HepG2 (cell line): ENCODE results near the gene MTRF1. TPM values are rescaled to one million over a fixed set of nuclear protein-coding genes. Genes with fewer than 3 reads are reported as not detected.
A peak's percentile ranks its signal among the peaks of the same experiment; 100 is the strongest.

Source experiments
- ATAC-seq: fragments of 200-7000 bp; cut with Tn5 transposase; 3 replicates; pipeline ENCODE4 v1.9.1; 2020; ENCODE audit warnings: mild to moderate bottlenecking, moderate library complexity
- BruUV-seq: library from RNA; stranded (reverse); fragments of 400-500 nt; replicated peaks from 2 replicates; lab custom pipeline; 2021; lab: Mats Ljungman, UMichigan
- CTCF ChIA-PET: fragments of 300-600 bp; formaldehyde crosslinking; extraction: SDS; loops from one replicate; lab custom pipeline; 2021; ENCODE audit warnings: low total read pairs, inconsistent platforms, low intra/inter-chr PET ratio; lab: Yijun Ruan, JAX
- POLR2A ChIA-PET: fragments of 350-600 bp; sonication (Branson Sonifier 250); formaldehyde crosslinking; loops from one replicate; lab custom pipeline; 2020; ENCODE audit warnings: antibody characterized with exemption, inconsistent platforms; lab: Yijun Ruan, JAX
- DNase-seq: peaks from one replicate; pipeline ENCODE4 v3.0.0-alpha.2; 2015; ENCODE audit warnings: low spot score
- FAIRE-seq: peaks from 3 replicates; lab custom pipeline; 2011; peaks lifted over from hg19 to GRCh38; lab: Jason Lieb, UNC
- H2AFZ ChIP-seq: one replicate; pipeline ENCODE4 v1.6.1; 2011; ENCODE audit warnings: low read length, inconsistent platforms
- H3K27ac ChIP-seq: fragments of 300-600 bp; 3 replicates; pipeline ENCODE4 v1.8.0; 2011; ENCODE audit warnings: mixed run types, mild to moderate bottlenecking, mixed read lengths, low read length, inconsistent platforms; ENCODE audit not compliant: insufficient read depth; ENCODE audit errors: extremely low read length
- H3K27me3 ChIP-seq, 2 experiments: fragments of 200-600 bp in 1 of 2; 2 replicates in 1 of 2; 3 replicates in 1 of 2; pipeline versions ENCODE4 v1.6.0 to v1.8.0; 2011; ENCODE audit warnings: low read length in 2 of 2, mild to moderate bottlenecking in 2 of 2, moderate library complexity in 2 of 2, inconsistent platforms in 1 of 2; ENCODE audit not compliant: insufficient read depth in 2 of 2, control insufficient read depth in 1 of 2
- H3K36me3 ChIP-seq, 2 experiments: fragments of 200-600 bp in 1 of 2; replicated peaks in 1 of 2; 2 replicates in 1 of 2; 3 replicates in 1 of 2; pipeline versions ENCODE4 v1.5.1 to v1.8.0; 2011; ENCODE audit warnings: low read length in 2 of 2, inconsistent platforms in 1 of 2; ENCODE audit not compliant: insufficient read depth in 2 of 2, control insufficient read depth in 1 of 2
- H3K4me1 ChIP-seq: 2 replicates; pipeline ENCODE4 v1.5.1; 2012; ENCODE audit warnings: low read length, inconsistent platforms; ENCODE audit not compliant: insufficient read depth
- H3K4me2 ChIP-seq: 2 replicates; pipeline ENCODE4 v1.6.0; 2011; ENCODE audit warnings: low read depth, low read length, inconsistent platforms
- H3K4me3 ChIP-seq, 3 experiments: fragments of 200-600 bp in 1 of 3; sonication (generic), shearing (Covaris generic) in 1 of 3; replicated peaks in 1 of 3; 2 replicates each; pipeline ENCODE4 v1.5.1; 2011 to 2016; ENCODE audit warnings: low read length in 3 of 3, inconsistent platforms in 2 of 3, low read depth in 2 of 3, mild to moderate bottlenecking in 2 of 3, control low read depth in 1 of 3, mixed read lengths in 1 of 3; ENCODE audit not compliant: insufficient read depth in 1 of 3
- H3K79me2 ChIP-seq: one replicate; pipeline ENCODE4 v1.6.1; 2011; ENCODE audit warnings: low read length, inconsistent platforms; ENCODE audit not compliant: insufficient read depth
- H3K9ac ChIP-seq: 2 replicates; pipeline ENCODE4 v1.6.0; 2011; ENCODE audit warnings: mild to moderate bottlenecking, low read depth, low read length, inconsistent platforms; ENCODE audit not compliant: insufficient read depth
- H3K9me3 ChIP-seq: 2 replicates; pipeline ENCODE4 v1.5.1; 2012; ENCODE audit warnings: mild to moderate bottlenecking, low read length
- H4K20me1 ChIP-seq: 2 replicates; pipeline ENCODE4 v1.6.0; 2011; ENCODE audit warnings: inconsistent platforms, mild to moderate bottlenecking, low read length, moderate library complexity; ENCODE audit not compliant: insufficient read depth
- FOXA1 ChIP-seq, 2 experiments: fragments of 450-650 bp in 1 of 2; sonication (generic) in 1 of 2; formaldehyde crosslinking in 1 of 2; IDR thresholded peaks; 2 replicates each; pipeline versions ENCODE4 v1.4.0 to v1.6.1; 2016 to 2020; ENCODE audit warnings: missing genetic modification reagents in 1 of 2
- GTF2F1 ChIP-seq: fragments of 150-350 bp; IDR thresholded peaks from 2 replicates; pipeline ENCODE4 v1.6.1; 2014; ENCODE audit warnings: low read length
- HNF1B ChIP-seq: sonication (generic); formaldehyde crosslinking; IDR thresholded peaks from 2 replicates; pipeline ENCODE4 v1.5.1; 2020; ENCODE audit warnings: mild to moderate bottlenecking, moderate library complexity, missing genetic modification reagents
- MAFF ChIP-seq: IDR thresholded peaks from 2 replicates; pipeline ENCODE4 v1.6.1; 2011; ENCODE audit warnings: low read depth, low read length, improper control_type of control experiment
- MAFK ChIP-seq, 2 experiments: IDR thresholded peaks in 1 of 2; conservative IDR thresholded peaks in 1 of 2; 2 replicates each; pipeline ENCODE4 v1.6.1; 2011; ENCODE audit warnings: improper control_type of control experiment in 2 of 2, low read length in 2 of 2
- TFAP4 ChIP-seq: sonication (generic); IDR thresholded peaks from 2 replicates; pipeline ENCODE4 v1.6.1; 2016; ENCODE audit warnings: low read depth, borderline replicate concordance
- WGBS: methylation state at CpG from one replicate; pipeline ENCODE4 v1.1.6; 2017; ENCODE audit warnings: low lambda C conversion rate; 5-methylcytosine and 5-hydroxymethylcytosine counted together
- in situ Hi-C: cut with HindIII; loops from 2 replicates; pipeline ENCODE4 v1.10.0; 2017; ENCODE audit warnings: low pct_unique_long_range_greater_than_20kb; ENCODE audit not compliant: extremely low pct_ligation_motif_present
- intact Hi-C: fragments of 100-400 bp; cut with micrococcal nuclease; formaldehyde crosslinking; loops from one replicate; pipeline ENCODE4 v1.10.0; 2022; ENCODE audit not compliant: unreplicated experiment
- polyA plus RNA-seq, 8 experiments: library from polyadenylated mRNA; depleted of rRNA in 3 of 8; stranded (reverse) in 7 of 8; unstranded in 1 of 8; fragments of >200 nt; fragmentation: Illumina TruSeq in 4 of 8; extraction: Trizol in 4 of 8; gene quantifications; 2 replicates each; pipeline versions ENCODE4 v1.2.1 to v1.2.3, GENCODE V29; 2011 to 2016; ENCODE audit warnings: low read depth in 4 of 8, missing spikeins in 1 of 8, mixed read lengths in 1 of 8; ENCODE audit not compliant: insufficient read depth in 1 of 8
- total RNA-seq, 5 experiments: library from RNA; depleted of rRNA; stranded (reverse); fragments of >200 nt; fragmentation: Illumina TruSeq; extraction: Trizol; gene quantifications; 2 replicates each; pipeline ENCODE4 v1.2.3, GENCODE V29; 2016; ENCODE audit warnings: low read depth in 1 of 5

The MTRF1 gene
- total and polyA plus RNA-seq, 2 of the 13 experiments (the other 11 are each of a cell fraction or from before 2014, with no cell fraction given) = 21.6 to 27.2 TPM

GRCh38 chr13:41231025-41231677 is 32.2 kb downstream of the MTRF1 start:
- Histone ChIP-seq H3K9me3 (no peaks in the 10 kb centered on the region), H2AFZ (no peak overlapping the region), H4K20me1 (no peaks in the 10 kb centered on the region), H3K36me3 (peaks cover 0 to 25% of the 10 kb centered on the region in 2 experiments; a peak in 2 of 5 replicates), H3K27ac (peak overlapping the region; percentile 7), H3K9ac (no peak overlapping the region), H3K4me1 (peaks cover 16% of the 10 kb centered on the region), H3K4me3 (no peak overlapping the region), H3K27me3 (no peaks in the 10 kb centered on the region), H3K79me2 (no peaks in the 10 kb centered on the region), H3K4me2 (no peak overlapping the region)
- FAIRE-seq (no peak), ATAC-seq (no peak), DNase-seq (no peak)
- WGBS = 97% methylated on average over 2 of the region's 2 CpGs
- BruUV-seq = no TSS peak
- TF ChIP-seq HNF1B (CRISPR knock-in tag) (no peak), FOXA1 (IDR thresholded peaks at IDR 0.05) (no peak), FOXA1 (CRISPR knock-in tag; IDR thresholded peaks at IDR 0.05) (0 out of 2 replicates have a peak, but pooled peaks have one; percentile 23)
- ChIA-PET POLR2A (no interaction called here), CTCF (no interaction called here)
- in situ Hi-C loops (no loop called here), intact Hi-C loops (no loop called here)

- intact Hi-C loops = no loop called here
- Histone ChIP-seq H3K4me3 (no peak overlapping the region), H3K9ac (no peak overlapping the region), H3K79me2 (no peaks in the 10 kb centered on the region), H3K27me3 (no peaks in the 10 kb centered on the region), H3K4me2 (no peak overlapping the region), H3K27ac (no peak overlapping the region), H2AFZ (no peak overlapping the region), H3K36me3 (peaks cover 0 to 25% of the 10 kb centered on the region in 2 experiments; a peak in 2 of 5 replicates), H3K4me1 (peaks cover 16% of the 10 kb centered on the region), H3K9me3 (no peaks in the 10 kb centered on the region), H4K20me1 (no peaks in the 10 kb centered on the region)
- ChIA-PET POLR2A (no interaction called here), CTCF (no interaction called here)
- TF ChIP-seq TFAP4 (no peak), MAFK (conservative IDR thresholded peaks at IDR 0.05 in 1 of 2, IDR thresholded peaks at IDR 0.05 in 1 of 2; ENCODE audit: low read length in 2 of 2) (peak; percentile 96 to 99), GTF2F1 (no peak), MAFF (peak; percentile 98)
- in situ Hi-C loops = no loop called here
- DNase-seq = no peak
- no peak for FAIRE-seq
- no peak for ATAC-seq
- no TSS peak for BruUV-seq
These were observed 34.0 kb downstream of the MTRF1 start for GRCh38 chr13:41229356-41229755.
